K562 (cell line): ENCODE data around the gene FAM111B. TPM values are rescaled to one million over a fixed set of nuclear protein-coding genes. Genes with fewer than 3 reads are reported as not detected.

Source experiments
- ASH1L ChIP-seq: fragments of 450-650 bp; IDR thresholded peaks from 2 replicates; pipeline ENCODE4 v1.6.1; 2018; ENCODE audit warnings: borderline replicate concordance, mild to moderate bottlenecking, low read depth; ENCODE audit not compliant: partially characterized antibody
- ATF1 ChIP-seq, 2 experiments: fragments of 450-650 bp in 1 of 2; IDR thresholded peaks; 2 replicates each; pipeline ENCODE4 v1.6.1; 2016; ENCODE audit warnings: missing compliant biosample characterization in 1 of 2, missing genetic modification characterization in 1 of 2
- DDX20 ChIP-seq: fragments of 450-650 bp; IDR thresholded peaks from 2 replicates; pipeline ENCODE4 v1.6.1; 2016; ENCODE audit warnings: missing genetic modification characterization, low read depth, mild to moderate bottlenecking, missing compliant biosample characterization, moderate library complexity
- FOXK1 ChIP-seq: sonication (generic); formaldehyde crosslinking; IDR thresholded peaks from 2 replicates; pipeline ENCODE4 v1.8.0; 2022; ENCODE audit warnings: missing genetic modification reagents, mild to moderate bottlenecking, borderline replicate concordance
- KDM5B ChIP-seq: fragments of 200-600 bp; sonication (generic); IDR thresholded peaks from 2 replicates; pipeline ENCODE4 v1.6.1; 2012; ENCODE audit warnings: low read depth, mild to moderate bottlenecking, moderate library complexity, low read length, control low read depth, inconsistent platforms; ENCODE audit not compliant: insufficient replicate concordance
- ZBTB17 ChIP-seq: fragments of 450-650 bp; formaldehyde crosslinking; IDR thresholded peaks from 2 replicates; pipeline ENCODE4 v1.4.0; 2020; ENCODE audit warnings: mild to moderate bottlenecking
- ZNF436 ChIP-seq: fragments of 250-450, 450-650 bp; sonication (Bioruptor Pico); formaldehyde crosslinking; IDR thresholded peaks from 2 replicates; pipeline ENCODE4 v1.7.0; 2020; ENCODE audit warnings: mild to moderate bottlenecking
- ZNF766 ChIP-seq: fragments of 200-800 bp; sonication (Bioruptor generic); conservative IDR thresholded peaks from 2 replicates; pipeline ENCODE4 v1.6.1; 2016; ENCODE audit warnings: missing genetic modification characterization, missing compliant biosample characterization
- polyA plus RNA-seq, 8 experiments: library from polyadenylated mRNA; depleted of rRNA in 4 of 8; stranded (reverse) in 5 of 8; unstranded in 3 of 8; fragments of >200 nt; fragmentation: Nextera tagmentation in 2 of 8; fragmentation: Illumina TruSeq in 1 of 8; extraction: Ambion mirVana in 2 of 8; extraction: Trizol in 1 of 8; gene quantifications; 2 replicates each; pipeline versions ENCODE4 v1.2.1 to v1.2.3, GENCODE V29; 2011 to 2014; ENCODE audit warnings: inconsistent platforms in 1 of 8, missing spikeins in 1 of 8
- total RNA-seq, 7 experiments: library from RNA; depleted of rRNA in 6 of 7; stranded (reverse); fragments of >200 nt in 6 of 7; fragmentation: Illumina TruSeq in 2 of 7; extraction: Trizol in 2 of 7; gene quantifications; 2 replicates each; pipeline versions ENCODE4 v1.2.1 to v1.2.3, GENCODE V29; 2011 to 2021; ENCODE audit warnings: low replicate concordance in 1 of 7
- TF ChIP-seq, protein P1 (sequence below): IDR thresholded peaks from 2 replicates; pipeline ENCODE4 v1.6.1; 2012; ENCODE audit warnings: low read depth, low read length, improper control_type of control experiment, borderline replicate concordance
- TF ChIP-seq, protein P2 (sequence below): sonication (generic); formaldehyde crosslinking; IDR thresholded peaks from 2 replicates; pipeline ENCODE4 v1.8.0; 2022; ENCODE audit warnings: mild to moderate bottlenecking, missing genetic modification reagents
- TF ChIP-seq, protein P3 (sequence below): fragments of 250-450 bp; sonication (Bioruptor Pico); IDR thresholded peaks from 2 replicates; pipeline ENCODE4 v1.8.0; 2022; ENCODE audit warnings: moderate library complexity, mild to moderate bottlenecking, inconsistent platforms
- TF ChIP-seq, protein P4 (sequence below), 2 experiments: fragments of 450-650 bp in 1 of 2; sonication (generic) in 1 of 2; formaldehyde crosslinking in 1 of 2; IDR thresholded peaks in 1 of 2; conservative IDR thresholded peaks in 1 of 2; 2 replicates each; pipeline versions ENCODE4 v1.6.1 to v1.8.1; 2016 to 2023; ENCODE audit warnings: mild to moderate bottlenecking in 2 of 2, moderate library complexity in 2 of 2, inconsistent platforms in 1 of 2, missing genetic modification reagents in 1 of 2
- TF ChIP-seq, protein P5 (sequence below): sonication (generic); formaldehyde crosslinking; IDR thresholded peaks from 2 replicates; pipeline ENCODE4 v1.8.1; 2023; ENCODE audit warnings: mild to moderate bottlenecking, missing genetic modification reagents

The FAM111B gene
- total and polyA plus RNA-seq, 9 of the 15 experiments (the other 6 are each of a cell fraction or from before 2014, with no cell fraction given): 0.01 to 0.33 (median 0.06) TPM; not detected in 5

DNA sequence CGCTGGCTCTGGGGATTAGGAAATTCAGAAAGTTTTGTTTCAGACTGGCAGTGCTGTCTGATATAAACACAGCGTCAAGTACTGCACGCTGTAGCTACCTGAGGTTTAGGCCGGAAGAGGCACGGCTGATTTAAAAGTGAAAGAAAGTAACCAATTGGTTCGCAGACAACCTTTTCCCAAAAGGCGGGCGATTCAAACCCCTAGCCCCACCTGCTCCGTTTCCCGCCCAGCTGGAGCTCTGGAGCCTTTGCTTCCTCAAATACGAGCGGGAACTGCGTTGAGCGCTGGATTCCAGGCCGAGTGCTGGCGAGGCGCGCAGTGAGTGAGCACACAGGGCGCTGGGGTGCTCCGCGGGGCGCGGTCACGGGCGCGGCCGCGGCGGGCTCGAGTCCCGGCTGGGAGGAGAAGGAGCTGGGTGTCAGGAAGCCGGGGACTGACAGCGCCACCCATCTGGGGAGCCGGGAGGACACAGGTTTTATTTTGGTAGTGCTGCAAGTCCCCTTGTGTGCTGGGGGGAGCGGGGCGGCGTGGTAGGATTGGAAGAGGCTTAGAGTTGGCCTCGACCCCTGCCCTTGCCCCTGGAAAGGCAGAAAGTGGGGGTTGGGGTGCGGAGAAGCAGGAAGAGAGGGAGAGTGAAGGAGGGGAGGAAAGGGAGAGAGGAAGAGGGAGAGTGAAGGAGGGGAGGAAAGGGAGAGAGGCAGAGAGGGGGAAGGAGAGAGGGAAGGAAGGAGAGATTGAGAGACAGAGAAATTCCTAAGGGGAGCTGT lies 37.7 kb downstream of the FAM111B start (continued):
- TF ChIP-seq FOXK1 (CRISPR knock-in tag) (peak; percentile 98), DDX20 (no peak), ATF1 (CRISPR knock-in tag; IDR thresholded peaks at IDR 0.05) (no peak), ATF1 (tag; IDR thresholded peaks at IDR 0.05) (peak; percentile 59), ASH1L (peak; percentile 62), ZBTB17 (CRISPR knock-in tag) (no peak), ZNF766 (CRISPR knock-in tag) (no peak), KDM5B (no peak), ZNF436 (CRISPR knock-in tag) (no peak)
- TF ChIP-seq, protein P1, sequence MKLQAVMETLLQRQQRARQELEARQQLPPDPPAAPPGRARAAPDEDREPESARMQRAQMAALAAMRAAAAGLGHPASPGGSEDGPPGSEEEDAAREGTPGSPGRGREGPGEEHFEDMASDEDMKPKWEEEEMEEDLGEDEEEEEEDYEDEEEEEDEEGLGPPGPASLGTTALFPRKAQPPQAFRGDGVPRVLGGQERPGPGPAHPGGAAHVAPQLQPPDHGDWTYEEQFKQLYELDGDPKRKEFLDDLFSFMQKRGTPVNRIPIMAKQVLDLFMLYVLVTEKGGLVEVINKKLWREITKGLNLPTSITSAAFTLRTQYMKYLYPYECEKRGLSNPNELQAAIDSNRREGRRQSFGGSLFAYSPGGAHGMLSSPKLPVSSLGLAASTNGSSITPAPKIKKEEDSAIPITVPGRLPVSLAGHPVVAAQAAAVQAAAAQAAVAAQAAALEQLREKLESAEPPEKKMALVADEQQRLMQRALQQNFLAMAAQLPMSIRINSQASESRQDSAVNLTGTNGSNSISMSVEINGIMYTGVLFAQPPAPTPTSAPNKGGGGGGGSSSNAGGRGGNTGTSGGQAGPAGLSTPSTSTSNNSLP: no peak
- TF ChIP-seq, protein P2, sequence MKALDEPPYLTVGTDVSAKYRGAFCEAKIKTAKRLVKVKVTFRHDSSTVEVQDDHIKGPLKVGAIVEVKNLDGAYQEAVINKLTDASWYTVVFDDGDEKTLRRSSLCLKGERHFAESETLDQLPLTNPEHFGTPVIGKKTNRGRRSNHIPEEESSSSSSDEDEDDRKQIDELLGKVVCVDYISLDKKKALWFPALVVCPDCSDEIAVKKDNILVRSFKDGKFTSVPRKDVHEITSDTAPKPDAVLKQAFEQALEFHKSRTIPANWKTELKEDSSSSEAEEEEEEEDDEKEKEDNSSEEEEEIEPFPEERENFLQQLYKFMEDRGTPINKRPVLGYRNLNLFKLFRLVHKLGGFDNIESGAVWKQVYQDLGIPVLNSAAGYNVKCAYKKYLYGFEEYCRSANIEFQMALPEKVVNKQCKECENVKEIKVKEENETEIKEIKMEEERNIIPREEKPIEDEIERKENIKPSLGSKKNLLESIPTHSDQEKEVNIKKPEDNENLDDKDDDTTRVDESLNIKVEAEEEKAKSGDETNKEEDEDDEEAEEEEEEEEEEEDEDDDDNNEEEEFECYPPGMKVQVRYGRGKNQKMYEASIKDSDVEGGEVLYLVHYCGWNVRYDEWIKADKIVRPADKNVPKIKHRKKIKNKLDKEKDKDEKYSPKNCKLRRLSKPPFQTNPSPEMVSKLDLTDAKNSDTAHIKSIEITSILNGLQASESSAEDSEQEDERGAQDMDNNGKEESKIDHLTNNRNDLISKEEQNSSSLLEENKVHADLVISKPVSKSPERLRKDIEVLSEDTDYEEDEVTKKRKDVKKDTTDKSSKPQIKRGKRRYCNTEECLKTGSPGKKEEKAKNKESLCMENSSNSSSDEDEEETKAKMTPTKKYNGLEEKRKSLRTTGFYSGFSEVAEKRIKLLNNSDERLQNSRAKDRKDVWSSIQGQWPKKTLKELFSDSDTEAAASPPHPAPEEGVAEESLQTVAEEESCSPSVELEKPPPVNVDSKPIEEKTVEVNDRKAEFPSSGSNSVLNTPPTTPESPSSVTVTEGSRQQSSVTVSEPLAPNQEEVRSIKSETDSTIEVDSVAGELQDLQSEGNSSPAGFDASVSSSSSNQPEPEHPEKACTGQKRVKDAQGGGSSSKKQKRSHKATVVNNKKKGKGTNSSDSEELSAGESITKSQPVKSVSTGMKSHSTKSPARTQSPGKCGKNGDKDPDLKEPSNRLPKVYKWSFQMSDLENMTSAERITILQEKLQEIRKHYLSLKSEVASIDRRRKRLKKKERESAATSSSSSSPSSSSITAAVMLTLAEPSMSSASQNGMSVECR: peak; percentile 95
- TF ChIP-seq, protein P3, sequence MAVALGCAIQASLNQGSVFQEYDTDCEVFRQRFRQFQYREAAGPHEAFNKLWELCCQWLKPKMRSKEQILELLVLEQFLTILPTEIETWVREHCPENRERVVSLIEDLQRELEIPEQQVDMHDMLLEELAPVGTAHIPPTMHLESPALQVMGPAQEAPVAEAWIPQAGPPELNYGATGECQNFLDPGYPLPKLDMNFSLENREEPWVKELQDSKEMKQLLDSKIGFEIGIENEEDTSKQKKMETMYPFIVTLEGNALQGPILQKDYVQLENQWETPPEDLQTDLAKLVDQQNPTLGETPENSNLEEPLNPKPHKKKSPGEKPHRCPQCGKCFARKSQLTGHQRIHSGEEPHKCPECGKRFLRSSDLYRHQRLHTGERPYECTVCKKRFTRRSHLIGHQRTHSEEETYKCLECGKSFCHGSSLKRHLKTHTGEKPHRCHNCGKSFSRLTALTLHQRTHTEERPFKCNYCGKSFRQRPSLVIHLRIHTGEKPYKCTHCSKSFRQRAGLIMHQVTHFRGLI: no peak
- TF ChIP-seq, protein P4, sequence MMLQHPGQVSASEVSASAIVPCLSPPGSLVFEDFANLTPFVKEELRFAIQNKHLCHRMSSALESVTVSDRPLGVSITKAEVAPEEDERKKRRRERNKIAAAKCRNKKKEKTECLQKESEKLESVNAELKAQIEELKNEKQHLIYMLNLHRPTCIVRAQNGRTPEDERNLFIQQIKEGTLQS (IDR thresholded peaks at IDR 0.05): peak; percentile 46; the same call in 1 of the 2 replicates
- TF ChIP-seq, protein P4 (CRISPR knock-in tag; conservative IDR thresholded peaks at IDR 0.05): peak; percentile 98
- TF ChIP-seq, protein P5, sequence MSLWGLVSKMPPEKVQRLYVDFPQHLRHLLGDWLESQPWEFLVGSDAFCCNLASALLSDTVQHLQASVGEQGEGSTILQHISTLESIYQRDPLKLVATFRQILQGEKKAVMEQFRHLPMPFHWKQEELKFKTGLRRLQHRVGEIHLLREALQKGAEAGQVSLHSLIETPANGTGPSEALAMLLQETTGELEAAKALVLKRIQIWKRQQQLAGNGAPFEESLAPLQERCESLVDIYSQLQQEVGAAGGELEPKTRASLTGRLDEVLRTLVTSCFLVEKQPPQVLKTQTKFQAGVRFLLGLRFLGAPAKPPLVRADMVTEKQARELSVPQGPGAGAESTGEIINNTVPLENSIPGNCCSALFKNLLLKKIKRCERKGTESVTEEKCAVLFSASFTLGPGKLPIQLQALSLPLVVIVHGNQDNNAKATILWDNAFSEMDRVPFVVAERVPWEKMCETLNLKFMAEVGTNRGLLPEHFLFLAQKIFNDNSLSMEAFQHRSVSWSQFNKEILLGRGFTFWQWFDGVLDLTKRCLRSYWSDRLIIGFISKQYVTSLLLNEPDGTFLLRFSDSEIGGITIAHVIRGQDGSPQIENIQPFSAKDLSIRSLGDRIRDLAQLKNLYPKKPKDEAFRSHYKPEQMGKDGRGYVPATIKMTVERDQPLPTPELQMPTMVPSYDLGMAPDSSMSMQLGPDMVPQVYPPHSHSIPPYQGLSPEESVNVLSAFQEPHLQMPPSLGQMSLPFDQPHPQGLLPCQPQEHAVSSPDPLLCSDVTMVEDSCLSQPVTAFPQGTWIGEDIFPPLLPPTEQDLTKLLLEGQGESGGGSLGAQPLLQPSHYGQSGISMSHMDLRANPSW (CRISPR knock-in tag): peak; percentile 92; the same call in 1 of the 2 replicates
